Caco-2 (cell line): Measurements from ENCODE around the gene VAC14. TPM values are rescaled to one million over a fixed set of nuclear protein-coding genes. Genes with fewer than 3 reads are reported as not detected.

ENCODE experiments used
- BruUV-seq: library from RNA; stranded (reverse); fragments of 400-500 nt; replicated peaks from 2 replicates; lab custom pipeline; 2021; lab: Mats Ljungman, UMichigan
- CTCF ChIA-PET: fragments of 300-600 bp; sonication (Branson Sonifier 250); formaldehyde crosslinking; loops from one replicate; lab custom pipeline; 2022; ENCODE audit warnings: antibody characterized with exemption; lab: Charles Lee
- POLR2A ChIA-PET: fragments of 300-600 bp; sonication (Branson Sonifier 250); formaldehyde crosslinking; loops from one replicate; lab custom pipeline; 2022; ENCODE audit warnings: antibody characterized with exemption; lab: Charles Lee
- DNase-seq, 2 experiments: peaks; one replicate each; pipeline versions ENCODE4 v3.0.0 to v3.0.0-alpha.2; 2020 to 2022
- H3K27me3 ChIP-seq: replicated peaks from 2 replicates; pipeline ENCODE4 v1.6.0; 2011; ENCODE audit warnings: low read length; ENCODE audit not compliant: control insufficient read depth, insufficient read depth
- H3K36me3 ChIP-seq: 2 replicates; pipeline ENCODE4 v1.5.1; 2011; ENCODE audit warnings: low read length; ENCODE audit not compliant: control insufficient read depth, insufficient read depth
- H3K4me1 ChIP-seq: fragments of 250-450 bp; sonication (Bioruptor Pico); 2 replicates; pipeline ENCODE4 v1.5.1; 2020; ENCODE audit warnings: mild to moderate bottlenecking
- H3K4me3 ChIP-seq: 2 replicates; pipeline ENCODE4 v1.5.1; 2011; ENCODE audit warnings: low read depth, mild to moderate bottlenecking, control low read depth, low read length
- H3K9me3 ChIP-seq: fragments of 250-450 bp; sonication (Bioruptor Pico); 2 replicates; pipeline ENCODE4 v1.5.1; 2020; ENCODE audit warnings: mild to moderate bottlenecking, moderate library complexity
- H3K27ac Mint-ChIP-seq: one replicate; pipeline ENCODE4 v1.8.0; 2022; ENCODE audit warnings: mixed read lengths; ENCODE audit not compliant: unreplicated experiment
- H3K27me3 Mint-ChIP-seq: one replicate; pipeline ENCODE4 v1.8.0; 2022; ENCODE audit warnings: mixed read lengths; ENCODE audit not compliant: insufficient read depth, unreplicated experiment
- H3K36me3 Mint-ChIP-seq: one replicate; pipeline ENCODE4 v1.8.0; 2022; ENCODE audit warnings: mild to moderate bottlenecking, mixed read lengths; ENCODE audit not compliant: insufficient read depth, unreplicated experiment
- H3K4me1 Mint-ChIP-seq: one replicate; pipeline ENCODE4 v1.8.0; 2022; ENCODE audit warnings: low read depth, mixed read lengths; ENCODE audit not compliant: unreplicated experiment
- H3K4me3 Mint-ChIP-seq: one replicate; pipeline ENCODE4 v1.8.0; 2022; ENCODE audit warnings: mild to moderate bottlenecking, moderate library complexity, mixed read lengths; ENCODE audit not compliant: unreplicated experiment
- H3K9me3 Mint-ChIP-seq: one replicate; pipeline ENCODE4 v1.8.0; 2022; ENCODE audit warnings: mixed read lengths; ENCODE audit not compliant: unreplicated experiment
- intact Hi-C: fragments of 100-400 bp; cut with micrococcal nuclease; formaldehyde crosslinking; loops from one replicate; pipeline ENCODE4 v1.10.0; 2022; ENCODE audit not compliant: unreplicated experiment
- total RNA-seq: library from RNA; stranded (reverse); gene quantifications from 2 replicates; pipeline ENCODE4 v1.2.3, GENCODE V29; 2022
- TF ChIP-seq, protein P1 (sequence below), 2 experiments: fragments of 200-600 bp in 1 of 2; IDR thresholded peaks; 1 replicate in 1 of 2; 2 replicates in 1 of 2; pipeline versions ENCODE4 v1.5.1 to v1.8.0; 2011 to 2022; ENCODE audit warnings: antibody characterized with exemption in 1 of 2, control low read depth in 1 of 2, inconsistent platforms in 1 of 2, low read depth in 1 of 2, low read length in 1 of 2, mild to moderate bottlenecking in 1 of 2, moderate library complexity in 1 of 2; ENCODE audit not compliant: insufficient read depth in 1 of 2, severe bottlenecking in 1 of 2, unreplicated experiment in 1 of 2

The VAC14 gene
- total RNA-seq, 1 experiment from 2014 or later, result 63.5 TPM

DNA sequence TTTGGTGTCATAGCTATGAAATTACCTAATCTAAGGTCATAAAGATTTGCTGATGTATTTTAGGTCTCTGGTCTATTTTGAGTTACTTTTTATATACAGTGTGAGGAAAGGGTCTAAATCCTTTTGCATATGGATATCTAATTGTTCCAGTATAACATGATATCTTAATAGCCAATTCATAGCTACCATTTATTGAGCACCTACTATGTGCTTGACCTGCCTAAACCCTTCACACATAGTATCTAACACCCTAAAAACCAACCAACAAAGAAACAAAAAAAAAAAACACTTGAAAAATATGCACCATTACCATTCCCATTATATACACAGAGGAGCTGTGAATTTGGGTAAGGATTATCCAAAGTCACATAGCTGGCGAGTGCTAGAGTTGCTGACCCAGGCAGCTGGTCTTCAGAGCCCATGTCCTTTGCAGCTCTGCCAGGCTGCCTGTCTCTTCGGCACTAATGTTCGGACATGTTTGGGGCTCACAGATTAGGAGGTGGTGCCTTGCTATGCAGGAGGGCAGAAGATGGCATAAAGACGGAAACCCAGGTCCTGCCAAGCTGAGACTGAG lies 66.3 kb downstream of the VAC14 start:
- Histone ChIP-seq H3K9me3 (no peaks in the 10 kb centered on the region), H3K4me3 (no peak overlapping the region), H3K27me3 (no peaks in the 10 kb centered on the region), H3K36me3 (no peaks in the 10 kb centered on the region; the same call in 1 of the 2 replicates), H3K4me1 (no peaks in the 10 kb centered on the region)
- BruUV-seq, result no TSS peak
- Mint-ChIP-seq H3K27ac (no peak overlapping the region), H3K27me3 (no peaks in the 10 kb centered on the region), H3K4me3 (no peak overlapping the region), H3K9me3 (peaks cover 10% of the 10 kb centered on the region), H3K4me1 (no peaks in the 10 kb centered on the region), H3K36me3 (peaks cover 20% of the 10 kb centered on the region)
- CTCF ChIA-PET, result no interaction called here
- no peak for DNase-seq
- TF ChIP-seq, protein P1, sequence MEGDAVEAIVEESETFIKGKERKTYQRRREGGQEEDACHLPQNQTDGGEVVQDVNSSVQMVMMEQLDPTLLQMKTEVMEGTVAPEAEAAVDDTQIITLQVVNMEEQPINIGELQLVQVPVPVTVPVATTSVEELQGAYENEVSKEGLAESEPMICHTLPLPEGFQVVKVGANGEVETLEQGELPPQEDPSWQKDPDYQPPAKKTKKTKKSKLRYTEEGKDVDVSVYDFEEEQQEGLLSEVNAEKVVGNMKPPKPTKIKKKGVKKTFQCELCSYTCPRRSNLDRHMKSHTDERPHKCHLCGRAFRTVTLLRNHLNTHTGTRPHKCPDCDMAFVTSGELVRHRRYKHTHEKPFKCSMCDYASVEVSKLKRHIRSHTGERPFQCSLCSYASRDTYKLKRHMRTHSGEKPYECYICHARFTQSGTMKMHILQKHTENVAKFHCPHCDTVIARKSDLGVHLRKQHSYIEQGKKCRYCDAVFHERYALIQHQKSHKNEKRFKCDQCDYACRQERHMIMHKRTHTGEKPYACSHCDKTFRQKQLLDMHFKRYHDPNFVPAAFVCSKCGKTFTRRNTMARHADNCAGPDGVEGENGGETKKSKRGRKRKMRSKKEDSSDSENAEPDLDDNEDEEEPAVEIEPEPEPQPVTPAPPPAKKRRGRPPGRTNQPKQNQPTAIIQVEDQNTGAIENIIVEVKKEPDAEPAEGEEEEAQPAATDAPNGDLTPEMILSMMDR (IDR thresholded peaks at IDR 0.05; ENCODE audit: insufficient read depth in 1 of 2, low read depth in 1 of 2, low read length in 1 of 2, severe bottlenecking in 1 of 2, unreplicated experiment in 1 of 2), result no peak
- intact Hi-C loops, result no loop called here
- POLR2A ChIA-PET, result no interaction called here

GRCh38 chr16:70730944-70731343 lies 70.0 kb downstream of the VAC14 start:
- no peaks in the 10 kb centered on the region for H3K27me3 Mint-ChIP-seq
- H3K27ac Mint-ChIP-seq, result no peak overlapping the region
- Histone ChIP-seq H3K4me1 (peaks cover under 1% of the 10 kb centered on the region; the same call in 1 of the 2 replicates), H3K27me3 (no peaks in the 10 kb centered on the region), H3K9me3 (no peaks in the 10 kb centered on the region), H3K36me3 (no peaks in the 10 kb centered on the region; the same call in 1 of the 2 replicates), H3K4me3 (no peak overlapping the region)
- TF ChIP-seq, protein P1 (IDR thresholded peaks at IDR 0.05; ENCODE audit: insufficient read depth in 1 of 2, low read depth in 1 of 2, low read length in 1 of 2, severe bottlenecking in 1 of 2, unreplicated experiment in 1 of 2), result no peak
- H3K36me3 Mint-ChIP-seq, result peaks cover 5% of the 10 kb centered on the region
- H3K4me1 Mint-ChIP-seq, result no peaks in the 10 kb centered on the region
- POLR2A ChIA-PET, result no interaction called here
- BruUV-seq, result no TSS peak
- DNase-seq, result no peak
- H3K9me3 Mint-ChIP-seq, result peaks cover 10% of the 10 kb centered on the region
- intact Hi-C loops, result no loop called here
- H3K4me3 Mint-ChIP-seq, result no peak overlapping the region
- CTCF ChIA-PET, result interaction anchor here (0.7 kb wide), 1 partner anchor 19 kb away, joined by 3 read pairs; no protein-coding TSS in a partner anchor

DNA sequence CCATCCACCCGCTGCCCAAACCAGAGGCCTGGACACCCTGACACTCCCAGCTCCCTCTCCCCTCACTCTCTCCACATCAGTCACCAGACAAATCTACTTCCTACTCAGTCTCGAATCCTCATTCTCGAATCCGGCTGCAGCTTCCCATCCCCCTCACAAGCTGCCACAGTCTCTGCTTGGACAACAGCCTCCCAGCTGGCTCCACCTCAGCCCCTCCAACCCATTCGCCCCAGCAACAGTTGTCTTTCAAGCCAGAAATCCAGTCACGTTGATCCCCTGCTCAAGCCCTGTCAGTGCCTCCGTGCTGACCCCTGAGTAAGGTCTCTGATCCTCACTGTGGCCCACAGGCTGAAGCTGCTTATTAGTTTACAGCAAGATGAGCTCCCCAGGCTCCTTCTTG lies 70.9 kb downstream of the VAC14 start:
- Histone ChIP-seq H3K27me3 (no peaks in the 10 kb centered on the region), H3K4me3 (no peak overlapping the region), H3K9me3 (no peaks in the 10 kb centered on the region), H3K36me3 (no peaks in the 10 kb centered on the region; the same call in 1 of the 2 replicates), H3K4me1 (peaks cover 7% of the 10 kb centered on the region)
- DNase-seq, result no peak
- intact Hi-C loops, result no loop called here
- ChIA-PET POLR2A (no interaction called here), CTCF (no interaction called here)
- no peaks in the 10 kb centered on the region for H3K4me1 Mint-ChIP-seq
- BruUV-seq, result no TSS peak
- TF ChIP-seq, protein P1 (IDR thresholded peaks at IDR 0.05; ENCODE audit: insufficient read depth in 1 of 2, low read depth in 1 of 2, low read length in 1 of 2, severe bottlenecking in 1 of 2, unreplicated experiment in 1 of 2), result no peak
- H3K27me3 Mint-ChIP-seq, result no peaks in the 10 kb centered on the region
- no peak overlapping the region for H3K4me3 Mint-ChIP-seq
- peaks cover 5% of the 10 kb centered on the region for H3K36me3 Mint-ChIP-seq
- peaks cover 10% of the 10 kb centered on the region for H3K9me3 Mint-ChIP-seq
- no peak overlapping the region for H3K27ac Mint-ChIP-seq
